ENCODE measurements around the gene PHAF1.

Gene PHAF1

GRCh38 chr16:67101311-67102082, 8.2 kb upstream of the PHAF1 start:
- Histone ChIP-seq H3K4me1 (ENCODE audit: insufficient read depth, poor library complexity, severe bottlenecking) (peaks cover 4% of the 10 kb centered on the region), H3K27ac (ENCODE audit: poor library complexity, severe bottlenecking) (no peak overlapping the region), H3K4me3 (ENCODE audit: severe bottlenecking) (no peak overlapping the region), H3K9me3 (ENCODE audit: severe bottlenecking) (no peaks in the 10 kb centered on the region), H3K36me3 (ENCODE audit: low read depth) (peaks cover 39% of the 10 kb centered on the region), H3K27me3 (ENCODE audit: insufficient read depth, poor library complexity, severe bottlenecking) (no peaks in the 10 kb centered on the region)
- DNase-seq (ENCODE audit: low spot score) (no peak), ATAC-seq (ENCODE audit: low read depth) (no peak)
- peak; percentile 36 for TF ChIP-seq CTCF (IDR thresholded peaks at IDR 0.05; ENCODE audit: poor library complexity, severe bottlenecking)

GRCh38 chr16:67104061-67104460, 5.7 kb upstream of the PHAF1 start:
- Histone ChIP-seq H3K4me3 (ENCODE audit: severe bottlenecking) (no peak overlapping the region), H3K9me3 (ENCODE audit: severe bottlenecking) (no peaks in the 10 kb centered on the region), H3K4me1 (ENCODE audit: insufficient read depth, poor library complexity, severe bottlenecking) (peaks cover 4% of the 10 kb centered on the region), H3K27me3 (ENCODE audit: insufficient read depth, poor library complexity, severe bottlenecking) (no peaks in the 10 kb centered on the region), H3K27ac (ENCODE audit: poor library complexity, severe bottlenecking) (no peak overlapping the region), H3K36me3 (ENCODE audit: low read depth) (peaks cover 25% of the 10 kb centered on the region)
- peak; percentile 37 for TF ChIP-seq CTCF (IDR thresholded peaks at IDR 0.05; ENCODE audit: poor library complexity, severe bottlenecking)
- no peak for DNase-seq (ENCODE audit: low spot score)
- ATAC-seq (ENCODE audit: low read depth) = peak; percentile 56; the same call in 2 of the 3 replicates

GRCh38 chr16:67104845-67105244, 4.9 kb upstream of the PHAF1 start:
- DNase-seq (ENCODE audit: low spot score) (no peak), ATAC-seq (ENCODE audit: low read depth) (no peak)
- TF ChIP-seq CTCF (IDR thresholded peaks at IDR 0.05; ENCODE audit: poor library complexity, severe bottlenecking) = no peak
- Histone ChIP-seq H3K27ac (ENCODE audit: poor library complexity, severe bottlenecking) (no peak overlapping the region), H3K27me3 (ENCODE audit: insufficient read depth, poor library complexity, severe bottlenecking) (no peaks in the 10 kb centered on the region), H3K4me3 (ENCODE audit: severe bottlenecking) (no peak overlapping the region), H3K9me3 (ENCODE audit: severe bottlenecking) (no peaks in the 10 kb centered on the region), H3K36me3 (ENCODE audit: low read depth) (peaks cover 17% of the 10 kb centered on the region), H3K4me1 (ENCODE audit: insufficient read depth, poor library complexity, severe bottlenecking) (peaks cover 4% of the 10 kb centered on the region)

- peaks cover 2% of the 10 kb centered on the region for H3K4me1 ChIP-seq (ENCODE audit: insufficient read depth, poor library complexity, severe bottlenecking)
- no peak overlapping the region for H3K27ac ChIP-seq (ENCODE audit: poor library complexity, severe bottlenecking)
- no peak overlapping the region for H3K4me3 ChIP-seq (ENCODE audit: severe bottlenecking)
- no peak for ATAC-seq (ENCODE audit: low read depth)
- no peaks in the 10 kb centered on the region for H3K9me3 ChIP-seq (ENCODE audit: severe bottlenecking)
- peaks cover 13% of the 10 kb centered on the region for H3K36me3 ChIP-seq (ENCODE audit: low read depth)
- no peak for TF ChIP-seq CTCF (IDR thresholded peaks at IDR 0.05; ENCODE audit: poor library complexity, severe bottlenecking)
- H3K27me3 ChIP-seq (ENCODE audit: insufficient read depth, poor library complexity, severe bottlenecking) = no peaks in the 10 kb centered on the region
- no peak for DNase-seq (ENCODE audit: low spot score)
Observed at GRCh38 chr16:67105246-67105645, 4.5 kb upstream of the PHAF1 start.

GRCh38 chr16:67105881-67106280, 3.9 kb upstream of the PHAF1 start:
- Histone ChIP-seq H3K27me3 (ENCODE audit: insufficient read depth, poor library complexity, severe bottlenecking) (no peaks in the 10 kb centered on the region), H3K36me3 (ENCODE audit: low read depth) (peaks cover 6% of the 10 kb centered on the region; the same call in 1 of the 2 replicates), H3K9me3 (ENCODE audit: severe bottlenecking) (no peaks in the 10 kb centered on the region), H3K4me3 (ENCODE audit: severe bottlenecking) (no peak overlapping the region), H3K27ac (ENCODE audit: poor library complexity, severe bottlenecking) (no peak overlapping the region), H3K4me1 (ENCODE audit: insufficient read depth, poor library complexity, severe bottlenecking) (peaks cover 2% of the 10 kb centered on the region)
- no peak for TF ChIP-seq CTCF (IDR thresholded peaks at IDR 0.05; ENCODE audit: poor library complexity, severe bottlenecking)
- no peak for DNase-seq (ENCODE audit: low spot score)
- ATAC-seq (ENCODE audit: low read depth) = no peak
